Activated CD8-positive, alpha-beta memory T cell treated with anti-CD3 and anti-CD28 coated beads for 1 hour (primary cell): ENCODE measurements around the gene PBX1.
"Not testable (repeated sequence)": the region's sequence is repeated elsewhere in the genome, so short reads cannot be mapped to it uniquely, and the experiment has no call there.

Source experiments
- DNase-seq, 2 donors: peaks; one replicate each; pipeline ENCODE4 v3.0.0-alpha.2; 2020; ENCODE audit warnings: low read depth in 1 of 2; ENCODE audit errors: extremely low read depth in 1 of 2

PBX1 gene

DNA sequence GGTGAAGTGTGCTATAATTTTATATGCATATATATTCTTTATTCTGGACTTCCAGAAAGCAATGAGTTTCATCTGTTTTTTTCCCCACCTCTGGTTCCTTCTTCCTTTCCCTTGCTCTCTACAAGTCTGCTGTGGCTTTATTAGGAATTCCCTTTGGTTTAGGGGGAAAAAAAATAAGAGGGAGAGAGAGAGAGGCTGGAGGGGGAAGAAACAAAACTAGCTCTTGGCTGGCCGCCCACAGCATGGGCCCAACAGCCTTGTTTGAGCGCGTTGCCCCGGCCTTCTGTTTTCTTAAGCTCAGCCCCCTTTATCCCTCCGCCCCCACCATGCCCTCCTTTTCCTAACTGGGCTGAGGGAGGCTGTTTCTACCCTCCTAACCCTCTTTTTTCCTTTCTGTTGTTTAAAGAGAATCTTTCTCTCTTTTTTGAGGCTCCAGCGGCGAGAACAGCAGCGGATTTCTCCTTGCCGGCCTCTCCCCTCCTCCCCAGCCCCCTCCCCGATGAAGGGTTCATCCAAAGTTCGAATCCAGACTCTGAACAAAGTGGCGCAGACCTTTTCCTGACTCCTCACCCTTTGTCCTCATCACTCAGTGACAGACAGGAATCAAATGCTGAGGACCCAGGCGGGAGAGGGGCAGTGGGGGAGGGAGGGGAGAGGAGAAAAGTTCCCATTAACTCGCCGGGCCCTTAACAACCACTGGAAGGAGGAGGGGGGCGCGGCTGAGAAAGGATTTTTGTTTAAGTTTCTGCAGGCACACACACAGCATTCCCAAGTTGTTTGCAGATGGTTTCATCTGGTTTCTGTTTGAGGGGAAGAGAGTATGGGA is 29.7 kb downstream of the PBX1 start:
- DNase-seq: no peak

- no peak for DNase-seq
Observed at GRCh38 chr1:164589408-164589807, 30.4 kb downstream of the PBX1 start.

GRCh38 chr1:164589961-164590507 is 31.1 kb downstream of the PBX1 start:
- no peak for DNase-seq

GRCh38 chr1:164590592-164590991 is 31.6 kb downstream of the PBX1 start:
- no peak for DNase-seq

DNA sequence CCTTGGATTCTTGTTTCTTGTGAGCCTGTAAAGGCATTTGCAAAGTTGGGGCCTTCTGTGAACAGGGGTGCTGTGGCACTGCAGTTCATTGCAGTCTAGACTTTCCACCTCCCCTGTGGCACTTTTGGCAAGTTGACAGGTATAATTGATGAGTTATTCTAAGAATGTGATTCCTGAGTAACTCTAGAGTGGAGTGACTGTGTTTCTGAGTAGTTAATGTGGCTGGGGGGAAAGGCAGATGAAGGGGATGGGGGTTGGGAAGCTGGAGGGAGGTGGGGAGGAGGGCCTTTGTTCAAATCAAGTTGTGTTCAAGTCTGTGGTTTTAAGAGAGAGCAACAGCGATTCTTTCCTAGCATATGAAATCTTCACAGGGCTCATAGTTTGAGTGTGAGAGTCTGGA is 32.9 kb downstream of the PBX1 start:
- no peak for DNase-seq

DNA sequence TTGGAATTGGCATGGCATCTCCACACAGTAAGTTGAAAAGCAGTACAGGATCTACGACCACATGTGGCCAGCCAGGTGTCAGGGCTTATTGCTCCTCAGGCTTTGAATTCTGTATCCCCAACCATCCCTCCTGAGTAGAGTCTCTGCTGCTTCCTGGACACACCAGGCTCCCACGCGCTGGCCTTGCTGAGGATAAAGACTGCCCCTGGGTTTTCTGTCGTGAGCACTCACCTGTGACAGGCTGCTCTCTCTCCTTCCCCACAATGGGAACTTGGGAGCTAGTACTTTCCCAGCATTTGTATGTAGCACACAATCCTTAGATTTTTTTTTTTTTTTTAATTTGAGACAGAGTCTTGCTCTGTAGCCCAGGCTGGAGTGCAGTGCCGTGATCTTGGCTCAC is 33.6 kb downstream of the PBX1 start:
- DNase-seq: no peak

GRCh38 chr1:164595212-164595611 is 36.2 kb downstream of the PBX1 start:
- DNase-seq: no peak

DNA sequence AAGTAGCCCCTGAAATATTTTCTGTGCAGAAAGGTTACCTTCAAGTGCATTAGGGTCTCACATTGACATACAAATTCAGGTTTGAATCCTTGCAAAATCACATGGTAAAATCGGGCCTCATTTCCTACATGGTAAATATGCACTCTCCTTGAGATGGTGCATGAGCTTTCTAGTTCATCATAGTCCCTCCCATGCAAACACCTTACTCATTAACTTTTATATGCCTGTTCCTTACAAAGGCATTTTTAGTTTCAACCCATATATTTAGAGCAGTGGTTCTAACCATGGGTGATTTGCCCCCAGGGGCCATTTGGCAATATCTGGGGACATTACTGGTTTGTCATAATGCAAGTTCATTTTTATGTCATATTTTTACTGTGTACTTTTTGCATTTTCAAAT is 37.2 kb downstream of the PBX1 start:
- no peak for DNase-seq

- no peak for DNase-seq
Observed at GRCh38 chr1:164598719-164599118, 39.7 kb downstream of the PBX1 start.

DNA sequence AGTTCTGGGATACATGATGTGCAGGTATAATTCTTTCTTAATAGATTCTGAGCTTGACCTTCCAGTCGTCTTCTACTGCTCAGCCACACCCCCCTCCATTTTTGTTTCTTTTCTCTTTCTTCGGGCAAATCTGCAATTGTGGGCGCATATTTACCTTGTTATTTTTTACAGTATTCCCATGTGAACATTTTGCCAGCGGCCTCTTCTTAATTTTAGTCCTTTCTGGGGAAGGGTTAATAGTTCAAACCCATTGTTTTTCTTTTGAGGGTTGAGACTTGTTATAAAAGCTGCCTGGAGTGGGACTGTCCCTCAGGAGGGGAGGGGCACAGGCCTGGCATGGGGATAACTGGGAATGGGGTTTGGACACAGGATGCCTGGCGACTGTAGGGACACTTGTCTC is 40.3 kb downstream of the PBX1 start:
- no peak for DNase-seq

GRCh38 chr1:164601399-164602100 is 42.6 kb downstream of the PBX1 start:
- no peak for DNase-seq

DNA sequence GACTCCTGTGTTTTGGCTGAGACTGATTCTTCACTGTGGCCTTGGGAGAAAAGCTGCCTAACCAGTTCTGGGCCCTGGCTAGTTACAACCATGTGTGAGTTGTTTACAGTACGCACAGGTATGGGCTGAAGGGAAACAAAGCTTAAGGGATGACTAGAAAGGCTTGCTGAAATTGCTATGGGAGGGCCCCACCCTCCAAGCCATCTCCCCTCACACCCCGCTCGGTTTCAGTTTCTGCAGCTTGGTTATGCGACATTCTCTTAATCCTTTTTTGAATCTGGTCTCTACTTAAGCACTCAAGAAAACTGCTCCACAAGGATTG is 43.1 kb downstream of the PBX1 start:
- DNase-seq: no peak

DNA sequence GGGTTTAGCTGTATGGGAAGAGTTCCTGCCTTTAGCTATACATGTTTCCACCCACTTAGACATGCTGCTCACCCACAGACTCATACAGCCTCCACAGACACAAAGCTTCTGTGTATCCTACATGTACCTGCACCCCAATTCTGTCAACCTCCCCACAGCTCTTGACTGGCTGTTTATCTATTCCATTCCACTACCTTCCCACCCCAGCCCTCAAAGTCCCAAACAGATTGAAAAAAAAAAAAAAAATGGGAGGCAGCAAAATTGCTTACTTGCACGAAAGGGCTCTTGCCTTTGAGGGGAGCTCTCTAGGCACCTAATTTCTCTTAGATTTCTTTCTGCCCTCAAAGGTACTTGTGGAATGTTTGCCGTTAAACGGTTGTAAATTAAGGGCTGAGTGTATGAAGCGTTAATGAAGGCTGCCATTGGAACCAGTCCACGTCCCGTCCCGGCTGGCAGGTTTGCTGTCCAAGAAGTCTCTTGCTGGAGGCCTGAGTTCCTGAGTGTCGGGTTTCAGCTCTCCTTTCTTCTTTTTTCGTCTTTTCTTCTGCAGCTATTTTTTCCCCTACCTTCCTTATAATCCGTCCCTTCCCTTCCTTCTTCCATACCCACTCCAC is 43.6 kb downstream of the PBX1 start:
- no peak for DNase-seq

DNA sequence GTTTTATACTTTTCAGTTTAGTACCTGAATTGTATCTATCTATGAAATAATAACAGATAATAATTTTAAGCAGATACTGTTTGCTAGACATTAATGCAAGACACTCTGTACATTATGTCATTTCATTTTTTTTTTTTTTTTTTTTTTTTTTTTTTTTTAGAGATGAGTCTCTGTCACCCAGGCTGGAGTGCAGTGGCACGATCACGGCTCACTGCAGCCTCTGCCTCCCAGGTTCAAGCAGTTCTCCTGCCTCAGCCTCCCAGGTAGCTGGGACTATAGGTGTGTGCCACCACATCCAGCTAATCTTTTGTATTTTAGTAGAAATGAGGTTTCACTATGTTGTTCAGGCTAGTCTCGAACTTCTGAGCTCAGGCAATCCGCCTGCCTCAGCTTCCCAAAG is 44.8 kb downstream of the PBX1 start:
- not testable (repeated sequence) for DNase-seq

DNA sequence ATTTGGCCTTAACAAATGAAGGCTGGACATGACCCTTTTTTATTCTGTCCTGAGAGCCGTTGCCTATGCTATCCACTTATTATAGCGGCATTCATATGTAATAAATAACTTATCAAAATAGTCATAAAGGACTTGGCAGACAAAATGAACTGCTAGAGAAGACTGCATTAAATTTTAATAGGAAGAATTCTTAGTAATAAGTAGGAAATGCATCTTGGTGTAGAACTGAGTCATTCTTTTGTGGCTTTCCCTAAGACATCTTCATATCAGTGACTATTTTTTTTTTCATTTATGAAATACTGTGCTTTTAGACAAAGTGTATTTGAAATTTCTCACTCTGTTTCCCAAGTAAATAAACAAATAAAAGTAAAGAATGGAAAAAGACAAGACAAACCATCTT is 45.6 kb downstream of the PBX1 start:
- DNase-seq: no peak

DNA sequence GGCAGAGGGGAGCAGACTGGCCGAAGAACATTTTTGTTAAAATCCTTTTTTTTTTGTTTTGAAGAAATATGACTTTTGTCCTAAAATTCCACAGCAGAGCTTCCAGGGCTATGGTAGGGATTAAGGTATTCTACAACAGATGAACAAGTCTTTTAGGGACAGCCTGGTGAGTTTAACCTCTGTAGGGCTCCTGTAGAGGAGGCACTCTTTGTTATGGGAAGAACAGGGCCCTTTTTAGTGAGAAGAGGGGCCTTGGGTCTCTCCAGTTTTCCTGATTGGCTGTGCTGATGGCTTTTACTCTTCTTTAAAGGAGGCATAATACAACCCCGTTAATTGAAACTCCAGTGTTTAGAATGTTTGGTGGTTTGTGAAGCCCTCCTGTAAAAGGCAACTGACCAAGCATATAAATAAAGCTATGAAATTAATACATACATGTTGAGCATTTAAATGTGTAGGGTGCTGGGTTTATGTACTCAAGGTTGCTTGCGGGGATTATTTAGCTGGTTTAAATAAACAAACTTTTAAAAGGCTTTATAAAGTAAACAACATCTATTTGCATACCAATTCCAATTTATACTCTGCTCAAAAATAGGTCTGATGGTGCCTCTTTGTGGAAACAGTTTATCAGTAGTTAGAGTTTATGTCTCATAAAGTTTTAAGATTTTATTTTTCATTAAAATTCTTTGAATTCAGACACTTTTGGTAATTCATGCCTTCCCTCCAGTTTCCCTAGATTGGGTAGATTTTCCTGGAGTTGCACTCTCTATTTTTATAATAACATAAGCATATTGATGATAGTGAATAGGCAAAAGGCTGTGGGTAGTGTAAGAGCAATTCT is 46.5 kb downstream of the PBX1 start:
- DNase-seq: no peak

DNA sequence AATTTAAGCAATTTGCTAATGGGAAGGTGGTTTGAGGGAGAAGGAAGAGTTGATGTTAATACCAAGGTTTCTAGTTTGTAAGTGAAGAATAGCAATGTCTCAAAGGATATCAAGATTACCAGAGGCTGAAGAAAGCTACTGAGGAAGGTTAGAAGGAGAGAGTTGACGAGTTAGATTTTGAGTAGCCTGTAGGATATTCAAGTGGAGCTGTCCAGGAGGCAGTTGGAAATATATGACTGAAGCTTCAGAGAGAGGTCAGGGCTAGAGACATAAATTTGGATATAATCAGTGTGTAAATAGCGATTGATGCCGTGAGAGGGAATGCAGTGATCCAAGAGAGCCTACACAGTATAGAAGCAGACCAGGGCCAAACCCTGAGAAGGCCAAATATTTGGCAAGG is 48.4 kb downstream of the PBX1 start:
- no peak for DNase-seq

GRCh38 chr1:164608651-164609057 is 49.7 kb downstream of the PBX1 start:
- DNase-seq: no peak

- DNase-seq: no peak
Observed at GRCh38 chr1:164609089-164609488, 50.1 kb downstream of the PBX1 start.

- DNase-seq: no peak
Observed at GRCh38 chr1:164610538-164611222, 51.7 kb downstream of the PBX1 start.
